Mesendoderm (in vitro differentiated cells): ENCODE results near the gene RPS6KB1.
"Not testable (repeated sequence)": the region's sequence is repeated elsewhere in the genome, so short reads cannot be mapped to it uniquely, and the experiment has no call there.

Experiments used
- DNase-seq: peaks from one replicate; pipeline ENCODE4 v3.0.0; 2013
- H2AK5ac ChIP-seq: 2 replicates; pipeline ENCODE4 v1.6.1; 2013; ENCODE audit warnings: low read length, inconsistent platforms
- H2BK120ac ChIP-seq: 2 replicates; pipeline ENCODE4 v1.6.1; 2013; ENCODE audit warnings: low read depth, mild to moderate bottlenecking, low read length, moderate library complexity, mixed read lengths
- H2BK15ac ChIP-seq: replicated peaks from 2 replicates; pipeline ENCODE4 v1.6.1; 2013; ENCODE audit warnings: low read depth, mild to moderate bottlenecking, moderate library complexity
- H2BK5ac ChIP-seq: 2 replicates; pipeline ENCODE4 v1.6.1; 2013; ENCODE audit warnings: low read length, inconsistent platforms
- H3K18ac ChIP-seq: 2 replicates; pipeline ENCODE4 v1.6.1; 2013; ENCODE audit warnings: mild to moderate bottlenecking, low read length, mixed read lengths
- H3K23ac ChIP-seq: one replicate; pipeline ENCODE4 v1.6.1; 2013; ENCODE audit warnings: low read length
- H3K27ac ChIP-seq: 2 replicates; pipeline ENCODE4 v1.5.1; 2013; ENCODE audit warnings: low read depth, mild to moderate bottlenecking, inconsistent platforms, low read length, moderate library complexity
- H3K27me3 ChIP-seq: 2 replicates; pipeline ENCODE4 v1.6.1; 2013; ENCODE audit warnings: low read length, control low read depth, mild to moderate bottlenecking, inconsistent platforms; ENCODE audit not compliant: insufficient read depth, poor library complexity
- H3K36me3 ChIP-seq: 2 replicates; pipeline ENCODE4 v1.6.1; 2013; ENCODE audit warnings: low read length, inconsistent platforms; ENCODE audit not compliant: control insufficient read depth, insufficient read depth
- H3K4ac ChIP-seq: one replicate; pipeline ENCODE4 v1.6.1; 2013; ENCODE audit warnings: low read depth, mild to moderate bottlenecking, low read length, moderate library complexity
- H3K4me1 ChIP-seq: 2 replicates; pipeline ENCODE4 v1.6.1; 2013; ENCODE audit warnings: low read depth, low read length, inconsistent platforms; ENCODE audit not compliant: control insufficient read depth
- H3K4me2 ChIP-seq: 2 replicates; pipeline ENCODE4 v1.6.1; 2013; ENCODE audit warnings: low read length
- H3K4me3 ChIP-seq: 2 replicates; pipeline ENCODE4 v1.5.1; 2013; ENCODE audit warnings: mild to moderate bottlenecking, low read length
- H3K56ac ChIP-seq: one replicate; pipeline ENCODE4 v1.6.1; 2013; ENCODE audit warnings: low read length
- H3K79me1 ChIP-seq: 2 replicates; pipeline ENCODE4 v1.6.1; 2013; ENCODE audit warnings: low read length, inconsistent platforms
- H3K79me2 ChIP-seq: 2 replicates; pipeline ENCODE4 v1.6.1; 2013; ENCODE audit warnings: mild to moderate bottlenecking, low read length; ENCODE audit not compliant: control insufficient read depth, insufficient read depth
- H3K9ac ChIP-seq: 2 replicates; pipeline ENCODE4 v1.6.1; 2013; ENCODE audit warnings: low read length, inconsistent platforms
- H4K5ac ChIP-seq: one replicate; pipeline ENCODE4 v1.6.1; 2013; ENCODE audit warnings: low read length
- H4K8ac ChIP-seq: one replicate; pipeline ENCODE4 v1.6.1; 2013; ENCODE audit warnings: low read depth, mild to moderate bottlenecking, control low read depth, low read length, moderate library complexity
- WGBS: extraction: QIAGEN DNeasy Blood & Tissue Kit; methylation state at CpG from one replicate; pipeline ENCODE4 v1.1.7; 2013; ENCODE audit warnings: low lambda C conversion rate, missing lambda C conversion rate; ENCODE audit not compliant: insufficient coverage; ENCODE audit errors: extremely low coverage; 5-methylcytosine and 5-hydroxymethylcytosine counted together

RPS6KB1 gene

GRCh38 chr17:59907467-59907866 lies 14.5 kb downstream of the RPS6KB1 start:
- Histone ChIP-seq H3K4me2 (no peak overlapping the region), H3K18ac (no peak overlapping the region), H3K36me3 (no peaks in the 10 kb centered on the region), H4K5ac (no peak overlapping the region), H3K27ac (no peak overlapping the region), H3K56ac (no peak overlapping the region), H2AK5ac (no peak overlapping the region), H3K4me3 (no peak overlapping the region), H3K79me2 (no peaks in the 10 kb centered on the region), H2BK15ac (no peak overlapping the region), H3K79me1 (peaks cover 2% of the 10 kb centered on the region), H3K27me3 (no peaks in the 10 kb centered on the region), H2BK120ac (no peak overlapping the region), H4K8ac (no peak overlapping the region), H2BK5ac (no peak overlapping the region), H3K4me1 (no peaks in the 10 kb centered on the region), H3K4ac (no peak overlapping the region), H3K23ac (no peak overlapping the region), H3K9ac (no peak overlapping the region)
- no CpG with 5 or more reads among the region's 3 CpGs for WGBS
- DNase-seq, result no peak

GRCh38 chr17:59914274-59914854 lies 21.4 kb downstream of the RPS6KB1 start:
- Histone ChIP-seq H4K8ac (no peak overlapping the region), H2AK5ac (no peak overlapping the region), H3K4me2 (no peak overlapping the region), H3K56ac (no peak overlapping the region), H2BK120ac (no peak overlapping the region), H3K79me2 (no peaks in the 10 kb centered on the region), H3K18ac (no peak overlapping the region), H3K4ac (no peak overlapping the region), H4K5ac (no peak overlapping the region), H3K23ac (no peak overlapping the region), H3K79me1 (no peaks in the 10 kb centered on the region), H2BK15ac (no peak overlapping the region), H3K4me1 (no peaks in the 10 kb centered on the region), H2BK5ac (no peak overlapping the region), H3K27me3 (no peaks in the 10 kb centered on the region), H3K36me3 (no peaks in the 10 kb centered on the region), H3K27ac (no peak overlapping the region), H3K9ac (no peak overlapping the region), H3K4me3 (no peak overlapping the region)
- no CpG with 5 or more reads among the region's 1 CpG for WGBS
- DNase-seq, result peak; percentile 13

- no peak for DNase-seq
- Histone ChIP-seq H3K36me3 (no peaks in the 10 kb centered on the region), H3K27ac (no peak overlapping the region)
Observed at GRCh38 chr17:59916446-59916845, 23.5 kb downstream of the RPS6KB1 start.

GRCh38 chr17:59920637-59921036 lies 27.7 kb downstream of the RPS6KB1 start:
- H3K27ac ChIP-seq, H3K56ac ChIP-seq, H3K79me2 ChIP-seq, H2BK15ac ChIP-seq, H4K5ac ChIP-seq, H3K4ac ChIP-seq, H2BK5ac ChIP-seq, H3K4me1 ChIP-seq, H4K8ac ChIP-seq, H3K23ac ChIP-seq, H3K27me3 ChIP-seq, DNase-seq, H3K4me2 ChIP-seq, H2AK5ac ChIP-seq, H3K79me1 ChIP-seq, H3K4me3 ChIP-seq, H3K18ac ChIP-seq, H2BK120ac ChIP-seq, H3K9ac ChIP-seq, H3K36me3 ChIP-seq: not testable (repeated sequence)
- no CpG with 5 or more reads among the region's 5 CpGs for WGBS

More at GRCh38 chr17:59916446-59916845, 23.5 kb downstream of the RPS6KB1 start:
- H3K79me1 ChIP-seq, result no peaks in the 10 kb centered on the region
- no peak overlapping the region for H3K23ac ChIP-seq
- no peak overlapping the region for H3K4ac ChIP-seq
- H3K4me3 ChIP-seq, result no peak overlapping the region
- no peak overlapping the region for H4K8ac ChIP-seq
- no peak overlapping the region for H2BK5ac ChIP-seq
- H2AK5ac ChIP-seq, result no peak overlapping the region
- H4K5ac ChIP-seq, result no peak overlapping the region
- H3K9ac ChIP-seq, result no peak overlapping the region
- H3K4me2 ChIP-seq, result no peak overlapping the region
- H3K4me1 ChIP-seq, result no peaks in the 10 kb centered on the region
- H3K56ac ChIP-seq, result no peak overlapping the region
- H3K79me2 ChIP-seq, result no peaks in the 10 kb centered on the region
- no peak overlapping the region for H2BK120ac ChIP-seq
- no peaks in the 10 kb centered on the region for H3K27me3 ChIP-seq
- no peak overlapping the region for H2BK15ac ChIP-seq
- no peak overlapping the region for H3K18ac ChIP-seq

GRCh38 chr17:59930121-59930520 lies 37.2 kb downstream of the RPS6KB1 start:
- H3K27ac ChIP-seq, H3K36me3 ChIP-seq, H3K4me3 ChIP-seq, DNase-seq, H2BK5ac ChIP-seq, H3K27me3 ChIP-seq, H3K18ac ChIP-seq, H3K56ac ChIP-seq, H3K9ac ChIP-seq, H2BK120ac ChIP-seq, H3K4me2 ChIP-seq, H2BK15ac ChIP-seq, H3K4me1 ChIP-seq, H3K79me2 ChIP-seq, H3K23ac ChIP-seq, H4K8ac ChIP-seq, H3K4ac ChIP-seq, H4K5ac ChIP-seq, H3K79me1 ChIP-seq, H2AK5ac ChIP-seq: not testable (repeated sequence)
- WGBS, result no CpG with 5 or more reads among the region's 2 CpGs

GRCh38 chr17:59930768-59931167 lies 37.8 kb downstream of the RPS6KB1 start:
- WGBS, result no CpG with 5 or more reads among the region's 3 CpGs

More at GRCh38 chr17:59930768-59931167, 37.8 kb downstream of the RPS6KB1 start:
- not testable (repeated sequence) for H3K23ac ChIP-seq, H3K27me3 ChIP-seq, H4K5ac ChIP-seq, H2BK120ac ChIP-seq, H3K79me1 ChIP-seq, H3K36me3 ChIP-seq, H3K9ac ChIP-seq, H3K27ac ChIP-seq, H2BK15ac ChIP-seq, H3K4ac ChIP-seq, DNase-seq, H3K18ac ChIP-seq, H3K4me1 ChIP-seq, H3K56ac ChIP-seq, H2BK5ac ChIP-seq, H2AK5ac ChIP-seq, H4K8ac ChIP-seq, H3K79me2 ChIP-seq, H3K4me3 ChIP-seq, H3K4me2 ChIP-seq
